Activated CD4-positive, alpha-beta T cell treated with anti-CD3 and anti-CD28 coated beads for 36 hours (primary cell): ENCODE measurements around the gene TRMT2A. TPM values are rescaled to one million over a fixed set of nuclear protein-coding genes. Genes with fewer than 3 reads are reported as not detected.

Experiments used
- ATAC-seq: fragments of 200-7000 bp; cut with Tn5 transposase; one replicate; pipeline ENCODE4 v1.10.0; 2021; ENCODE audit warnings: mild to moderate bottlenecking, moderate library complexity
- CTCF ChIA-PET: fragments of 350-600 bp; sonication (Branson Sonifier 250); formaldehyde crosslinking; loops from one replicate; lab custom pipeline; 2021; ENCODE audit warnings: antibody characterized with exemption; lab: Charles Lee
- POLR2A ChIA-PET: fragments of 350-600 bp; sonication (Branson Sonifier 250); formaldehyde crosslinking; loops from one replicate; lab custom pipeline; 2021; ENCODE audit warnings: antibody characterized with exemption, inconsistent platforms; lab: Charles Lee
- DNase-seq: peaks from one replicate; pipeline ENCODE4 v3.0.0-alpha.2; 2020
- H3K27ac Mint-ChIP-seq: one replicate; pipeline ENCODE4 v1.8.0; 2021; ENCODE audit warnings: mixed read lengths
- H3K27me3 Mint-ChIP-seq: one replicate; pipeline ENCODE4 v1.8.0; 2021; ENCODE audit warnings: mixed read lengths
- H3K36me3 Mint-ChIP-seq: one replicate; pipeline ENCODE4 v1.8.0; 2021; ENCODE audit warnings: low read depth, mixed read lengths
- H3K4me1 Mint-ChIP-seq: one replicate; pipeline ENCODE4 v1.8.0; 2021; ENCODE audit warnings: mixed read lengths
- H3K4me3 Mint-ChIP-seq: one replicate; pipeline ENCODE4 v1.8.0; 2021; ENCODE audit warnings: mild to moderate bottlenecking, moderate library complexity, mixed read lengths
- H3K9me3 Mint-ChIP-seq: one replicate; pipeline ENCODE4 v1.8.0; 2021; ENCODE audit warnings: low read depth, mixed read lengths
- intact Hi-C, 2 experiments: fragments of 100-400 bp; cut with DNase I in 1 of 2; cut with micrococcal nuclease in 1 of 2; formaldehyde crosslinking; loops; one replicate each; pipeline versions ENCODE4 v1.14.2 to v1.15.1; 2022 to 2024; cut with DNase I, micrococcal nuclease
- total RNA-seq, 2 experiments: library from RNA; stranded (reverse); gene quantifications; one replicate each; pipeline ENCODE4 v1.2.3, GENCODE V29; 2021

The TRMT2A gene
- total RNA-seq, 2 experiments from 2014 or later: 84.4 to 85.9 TPM

- H3K36me3 Mint-ChIP-seq: peaks cover 59% of the 10 kb centered on the region
- H3K4me1 Mint-ChIP-seq: peaks cover 28% of the 10 kb centered on the region
- POLR2A ChIA-PET: no interaction called here
- no peaks in the 10 kb centered on the region for H3K9me3 Mint-ChIP-seq
- DNase-seq: no peak
- no peak overlapping the region for H3K4me3 Mint-ChIP-seq
- intact Hi-C loops: no loop called here
- no peak overlapping the region for H3K27ac Mint-ChIP-seq
- ATAC-seq: no peak
- H3K27me3 Mint-ChIP-seq: no peaks in the 10 kb centered on the region
- CTCF ChIA-PET: interaction anchor here (0.6 to 0.7 kb wide), 3 partner anchors 23 to 610 kb away, joined by 3 read pairs; partner anchors contain the start of gene TRMT2A
Observed at GRCh38 chr22:20087319-20088262, 29.4 kb downstream of the TRMT2A start.

- Mint-ChIP-seq H3K27ac (no peak overlapping the region), H3K27me3 (no peaks in the 10 kb centered on the region), H3K4me3 (no peak overlapping the region), H3K4me1 (peaks cover 34% of the 10 kb centered on the region), H3K36me3 (peaks cover 51% of the 10 kb centered on the region), H3K9me3 (no peaks in the 10 kb centered on the region)
- no peak for ATAC-seq
- intact Hi-C loops: no loop called here
- DNase-seq: no peak
- ChIA-PET POLR2A (interaction anchor here (0.7 kb wide), 1 partner anchor 121 kb away, joined by 4 read pairs; no protein-coding TSS in a partner anchor), CTCF (interaction anchor here (0.6 to 1.2 kb wide), 4 partner anchors 13 to 30 kb away, joined by 3 read pairs; partner anchors contain the start of gene TRMT2A)
Observed at GRCh38 chr22:20086763-20087162, 30.3 kb downstream of the TRMT2A start.

- H3K4me3 Mint-ChIP-seq: no peak overlapping the region
- intact Hi-C loops: no loop called here
- ChIA-PET POLR2A (interaction anchor here (0.7 kb wide), 1 partner anchor 121 kb away, joined by 4 read pairs; no protein-coding TSS in a partner anchor), CTCF (interaction anchor here (0.5 to 1.2 kb wide), 4 partner anchors 14 to 237 kb away, joined by 3 read pairs; no protein-coding TSS in a partner anchor)
- DNase-seq (no peak), ATAC-seq (no peak)
- H3K9me3 Mint-ChIP-seq: no peaks in the 10 kb centered on the region
- H3K27me3 Mint-ChIP-seq: no peaks in the 10 kb centered on the region
- peaks cover 49% of the 10 kb centered on the region for H3K36me3 Mint-ChIP-seq
- peaks cover 38% of the 10 kb centered on the region for H3K4me1 Mint-ChIP-seq
- H3K27ac Mint-ChIP-seq: no peak overlapping the region
Observed at GRCh38 chr22:20086101-20086599, 30.9 kb downstream of the TRMT2A start.

GRCh38 chr22:20085651-20086050 lies 31.4 kb downstream of the TRMT2A start:
- no peaks in the 10 kb centered on the region for H3K9me3 Mint-ChIP-seq
- ATAC-seq: no peak
- DNase-seq: no peak
- H3K4me3 Mint-ChIP-seq: no peak overlapping the region
- H3K4me1 Mint-ChIP-seq: peaks cover 40% of the 10 kb centered on the region
- no peak overlapping the region for H3K27ac Mint-ChIP-seq
- ChIA-PET CTCF (interaction anchor here (1.0 to 1.2 kb wide), 2 partner anchors 16 to 19 kb away, joined by 3 read pairs; no protein-coding TSS in a partner anchor), POLR2A (no interaction called here)
- no peaks in the 10 kb centered on the region for H3K27me3 Mint-ChIP-seq
- peaks cover 46% of the 10 kb centered on the region for H3K36me3 Mint-ChIP-seq
- intact Hi-C loops: no loop called here

- no peaks in the 10 kb centered on the region for H3K9me3 Mint-ChIP-seq
- CTCF ChIA-PET: interaction anchor here (0.8 kb wide), 1 partner anchor 120 kb away, joined by 3 read pairs; no protein-coding TSS in a partner anchor
- peaks cover 37% of the 10 kb centered on the region for H3K4me1 Mint-ChIP-seq
- peaks cover 40% of the 10 kb centered on the region for H3K36me3 Mint-ChIP-seq
- peak; percentile 60 for DNase-seq
- intact Hi-C loops: no loop called here
- peak; percentile 25 for ATAC-seq
- no peak overlapping the region for H3K4me3 Mint-ChIP-seq
- POLR2A ChIA-PET: no interaction called here
- H3K27ac Mint-ChIP-seq: no peak overlapping the region
- H3K27me3 Mint-ChIP-seq: no peaks in the 10 kb centered on the region
Observed at GRCh38 chr22:20084547-20085413, 32.2 kb downstream of the TRMT2A start.

GRCh38 chr22:20083891-20084546 lies 33.0 kb downstream of the TRMT2A start:
- H3K4me3 Mint-ChIP-seq: no peak overlapping the region
- peaks cover 37% of the 10 kb centered on the region for H3K4me1 Mint-ChIP-seq
- DNase-seq (no peak), ATAC-seq (no peak)
- H3K9me3 Mint-ChIP-seq: no peaks in the 10 kb centered on the region
- H3K27me3 Mint-ChIP-seq: no peaks in the 10 kb centered on the region
- intact Hi-C loops: no loop called here
- peaks cover 33% of the 10 kb centered on the region for H3K36me3 Mint-ChIP-seq
- ChIA-PET CTCF (interaction anchor here (0.6 kb wide), 1 partner anchor 125 kb away, joined by 3 read pairs; no protein-coding TSS in a partner anchor), POLR2A (interaction anchor here (1.2 kb wide), 1 partner anchor 17 kb away, joined by 3 read pairs; no protein-coding TSS in a partner anchor)
- H3K27ac Mint-ChIP-seq: no peak overlapping the region

- H3K27ac Mint-ChIP-seq: peak overlapping the region; percentile 3
- no peak for DNase-seq
- CTCF ChIA-PET: interaction anchor here (0.6 to 0.8 kb wide), 3 partner anchors 14 to 424 kb away, joined by 3 read pairs; no protein-coding TSS in a partner anchor
- H3K4me3 Mint-ChIP-seq: no peak overlapping the region
- intact Hi-C loops: no loop called here
- POLR2A ChIA-PET: interaction anchor here (0.6 to 1.2 kb wide), 2 partner anchors 17 to 18 kb away, joined by 3 to 4 read pairs; no protein-coding TSS in a partner anchor
- no peak for ATAC-seq
- H3K4me1 Mint-ChIP-seq: peaks cover 37% of the 10 kb centered on the region
- no peaks in the 10 kb centered on the region for H3K9me3 Mint-ChIP-seq
- H3K27me3 Mint-ChIP-seq: no peaks in the 10 kb centered on the region
- peaks cover 28% of the 10 kb centered on the region for H3K36me3 Mint-ChIP-seq
Observed at GRCh38 chr22:20083157-20083890, 33.7 kb downstream of the TRMT2A start.

- DNase-seq (peak; percentile 45), ATAC-seq (no peak)
- H3K4me1 Mint-ChIP-seq: peaks cover 37% of the 10 kb centered on the region
- H3K36me3 Mint-ChIP-seq: peaks cover 9% of the 10 kb centered on the region
- H3K4me3 Mint-ChIP-seq: peak overlapping the region; percentile 88
- intact Hi-C loops: loop anchor here (1.0 to 2.0 kb wide), 9 partner anchors 19 to 239 kb away; partner anchors contain the start of genes TRMT2A (in 2 of the 2), ARVCF (in 1 of the 2), DGCR6L (in 1 of the 2) and TANGO2 (in 1 of the 2)
- no peaks in the 10 kb centered on the region for H3K9me3 Mint-ChIP-seq
- CTCF ChIA-PET: interaction anchor here (0.6 to 0.8 kb wide), 3 partner anchors 10 to 20 kb away, joined by 3 to 4 read pairs (median 3); no protein-coding TSS in a partner anchor
- no peaks in the 10 kb centered on the region for H3K27me3 Mint-ChIP-seq
- POLR2A ChIA-PET: interaction anchor here (0.7 kb wide), 1 partner anchor 65 kb away, joined by 3 read pairs; no protein-coding TSS in a partner anchor
- peak overlapping the region; percentile 76 for H3K27ac Mint-ChIP-seq
Observed at GRCh38 chr22:20080776-20081654, 36.0 kb downstream of the TRMT2A start.

GRCh38 chr22:20080445-20080775 lies 36.6 kb downstream of the TRMT2A start:
- peak; percentile 84 for DNase-seq

More at GRCh38 chr22:20080445-20080775, 36.6 kb downstream of the TRMT2A start:
- peak overlapping the region; percentile 76 for H3K27ac Mint-ChIP-seq
- ChIA-PET POLR2A (no interaction called here), CTCF (no interaction called here)
- H3K36me3 Mint-ChIP-seq: peaks cover 7% of the 10 kb centered on the region
- peaks cover 37% of the 10 kb centered on the region for H3K4me1 Mint-ChIP-seq
- peak; percentile 76 for ATAC-seq
- H3K27me3 Mint-ChIP-seq: no peaks in the 10 kb centered on the region
- peak overlapping the region; percentile 88 for H3K4me3 Mint-ChIP-seq
- intact Hi-C loops: loop anchor here (1.0 to 2.0 kb wide), 9 partner anchors 20 to 240 kb away; partner anchors contain the start of genes TRMT2A (in 2 of the 2), ARVCF (in 1 of the 2), DGCR6L (in 1 of the 2) and TANGO2 (in 1 of the 2)
- H3K9me3 Mint-ChIP-seq: no peaks in the 10 kb centered on the region
